AG09309 (cell line): ENCODE data around the gene DYRK4.

Experiments
- DNase-seq: peaks from one replicate; pipeline ENCODE4 v3.0.0-alpha.2; 2010; ENCODE audit warnings: low read depth
- H3K4me3 ChIP-seq: 2 replicates; pipeline ENCODE4 v1.5.1; 2011; ENCODE audit warnings: mild to moderate bottlenecking, low read depth, low read length, moderate library complexity; ENCODE audit not compliant: control insufficient read depth
- TF ChIP-seq, protein P1 (sequence below): IDR thresholded peaks from 2 replicates; pipeline ENCODE4 v1.5.1; 2011; ENCODE audit warnings: mild to moderate bottlenecking, low read depth, low read length, inconsistent platforms; ENCODE audit not compliant: insufficient read depth, control insufficient read depth; ENCODE audit errors: missing control alignments

Gene DYRK4

DNA sequence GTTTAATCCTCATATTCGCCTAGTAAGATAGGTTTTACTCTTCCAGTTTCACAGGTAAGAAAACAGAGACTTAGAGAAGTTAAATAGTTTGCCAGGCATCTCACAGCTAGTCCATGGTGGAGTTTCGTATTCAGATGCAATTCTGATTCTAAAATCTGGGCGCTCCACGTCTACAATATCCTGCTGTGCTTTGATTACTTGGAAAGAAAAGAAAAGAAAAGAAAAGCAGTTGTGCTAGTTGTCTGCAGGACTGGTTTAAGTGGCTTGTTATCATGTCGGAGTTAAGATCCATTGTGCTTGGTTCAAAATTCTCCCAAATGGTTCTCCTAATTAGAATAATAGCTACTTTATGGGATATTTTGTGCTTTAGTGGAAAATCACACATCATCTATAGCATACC is 68.3 kb downstream of the DYRK4 start:
- TF ChIP-seq, protein P1, sequence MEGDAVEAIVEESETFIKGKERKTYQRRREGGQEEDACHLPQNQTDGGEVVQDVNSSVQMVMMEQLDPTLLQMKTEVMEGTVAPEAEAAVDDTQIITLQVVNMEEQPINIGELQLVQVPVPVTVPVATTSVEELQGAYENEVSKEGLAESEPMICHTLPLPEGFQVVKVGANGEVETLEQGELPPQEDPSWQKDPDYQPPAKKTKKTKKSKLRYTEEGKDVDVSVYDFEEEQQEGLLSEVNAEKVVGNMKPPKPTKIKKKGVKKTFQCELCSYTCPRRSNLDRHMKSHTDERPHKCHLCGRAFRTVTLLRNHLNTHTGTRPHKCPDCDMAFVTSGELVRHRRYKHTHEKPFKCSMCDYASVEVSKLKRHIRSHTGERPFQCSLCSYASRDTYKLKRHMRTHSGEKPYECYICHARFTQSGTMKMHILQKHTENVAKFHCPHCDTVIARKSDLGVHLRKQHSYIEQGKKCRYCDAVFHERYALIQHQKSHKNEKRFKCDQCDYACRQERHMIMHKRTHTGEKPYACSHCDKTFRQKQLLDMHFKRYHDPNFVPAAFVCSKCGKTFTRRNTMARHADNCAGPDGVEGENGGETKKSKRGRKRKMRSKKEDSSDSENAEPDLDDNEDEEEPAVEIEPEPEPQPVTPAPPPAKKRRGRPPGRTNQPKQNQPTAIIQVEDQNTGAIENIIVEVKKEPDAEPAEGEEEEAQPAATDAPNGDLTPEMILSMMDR, result no peak
- no peak overlapping the region for H3K4me3 ChIP-seq
- DNase-seq, result no peak

DNA sequence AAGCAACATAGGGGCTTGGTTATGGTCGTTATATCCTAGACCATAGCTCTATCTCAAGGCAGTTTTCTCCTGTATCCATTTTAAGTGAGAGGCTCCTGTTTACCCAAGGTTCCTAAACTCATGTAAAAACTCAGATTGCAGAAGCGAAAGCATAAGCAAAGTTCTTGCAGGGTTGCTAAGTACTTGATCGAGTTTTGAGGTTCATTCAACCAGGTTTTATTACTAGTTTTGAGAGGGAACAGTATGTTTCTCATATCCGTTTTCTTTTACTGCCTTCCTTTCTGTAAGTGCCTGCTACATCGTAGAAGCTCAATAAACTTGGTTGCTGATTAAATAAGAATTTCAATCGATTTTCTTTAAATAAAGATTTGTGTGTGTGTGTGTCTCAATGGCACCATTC is 81.7 kb downstream of the DYRK4 start:
- DNase-seq, result no peak
- H3K4me3 ChIP-seq, result no peak overlapping the region
- TF ChIP-seq, protein P1, result no peak

DNA sequence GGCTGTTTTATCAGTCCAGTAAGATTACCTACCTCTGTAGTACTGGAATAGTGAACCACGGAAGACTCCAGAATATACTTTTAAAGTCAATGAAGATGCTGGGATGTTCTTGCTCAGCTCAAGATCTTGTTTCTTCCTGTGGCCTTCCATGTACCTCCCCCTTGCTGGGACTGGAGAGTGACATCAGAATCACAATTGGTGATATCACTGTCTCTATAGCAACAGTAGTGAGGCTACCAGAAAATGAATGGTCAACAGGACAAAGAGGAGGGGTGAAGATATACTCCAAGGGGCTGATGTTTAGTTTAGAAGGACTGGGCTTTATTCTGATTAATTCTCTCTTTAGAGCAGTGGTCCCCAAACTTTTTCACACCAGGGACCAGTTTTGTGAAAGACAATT is 83.0 kb downstream of the DYRK4 start:
- TF ChIP-seq, protein P1, result no peak
- no peak for DNase-seq
- no peak overlapping the region for H3K4me3 ChIP-seq

DNA sequence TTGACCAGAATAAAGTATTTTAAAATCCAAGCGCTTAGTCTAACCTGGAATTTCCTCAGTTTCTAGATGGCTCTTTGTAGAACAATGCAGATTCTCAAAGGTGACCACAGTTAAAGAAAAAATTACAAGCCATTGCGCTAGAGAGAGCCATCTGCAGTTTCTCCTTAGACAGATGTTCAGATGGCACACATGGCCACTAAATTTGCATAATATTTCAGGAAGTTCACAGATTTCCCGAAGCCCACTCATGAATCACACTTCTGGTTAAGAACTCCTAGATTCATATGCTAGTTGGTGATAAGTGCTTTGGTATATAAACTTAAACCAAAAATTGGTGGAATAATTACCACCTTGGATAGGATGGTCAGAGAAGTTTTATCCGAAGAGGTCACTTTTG is 86.1 kb downstream of the DYRK4 start:
- DNase-seq, result no peak
- peak overlapping the region; percentile 66 for H3K4me3 ChIP-seq
- TF ChIP-seq, protein P1, result no peak

DNA sequence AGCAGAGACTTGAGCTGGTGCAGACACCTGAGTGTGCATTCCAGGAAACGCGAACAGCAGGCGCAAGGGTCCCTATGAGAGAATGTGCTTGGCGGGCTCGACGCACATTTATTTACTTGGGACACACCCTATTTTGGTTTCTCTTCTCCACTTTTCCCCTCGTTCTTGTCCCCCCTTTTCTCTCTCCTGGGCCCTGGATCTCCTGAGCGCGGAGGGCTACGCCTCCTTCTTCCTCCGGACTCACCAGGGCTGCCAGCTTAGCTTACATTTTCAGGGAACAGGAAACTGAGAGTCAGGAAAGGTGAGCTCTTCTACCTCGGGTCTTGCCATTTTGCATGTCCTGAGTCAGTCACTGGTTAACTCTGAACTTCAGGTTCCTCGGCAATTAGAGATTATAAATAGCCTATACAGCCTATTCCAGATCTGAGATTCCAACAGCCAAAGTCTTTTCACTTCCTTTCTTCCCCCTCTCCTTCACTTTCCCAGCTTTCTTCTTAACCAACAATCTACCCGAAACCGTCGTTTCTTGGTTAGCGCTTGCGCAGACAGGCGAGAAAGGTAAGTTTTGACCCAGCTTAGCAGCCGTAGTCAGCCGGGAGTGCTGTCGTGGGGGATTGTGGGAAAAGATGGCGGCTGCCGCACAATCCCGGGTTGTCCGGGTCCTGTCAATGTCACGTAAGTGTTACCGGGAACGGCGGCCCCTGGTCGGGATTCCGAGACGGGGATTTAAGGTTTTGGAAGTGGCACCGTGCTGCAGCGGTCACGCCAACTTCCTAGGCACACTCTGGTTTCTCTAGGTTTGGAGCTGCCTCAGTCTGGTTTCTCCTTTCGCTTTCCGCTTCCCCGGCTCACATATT is 86.7 kb downstream of the DYRK4 start, which contains the start of the genes AKAP3 and NDUFA9:
Gene AKAP3, minus strand, starts transcription at position 551 of the 857 bp plus-strand sequence. CDS start 10,855 bp downstream, outside the sequence.
Gene NDUFA9, plus strand, starts transcription at position 614 of the 857 bp plus-strand sequence. Its CDS starts 13 bp downstream, at position 627.
- DNase-seq, result peak; percentile 57
- H3K4me3 ChIP-seq, result peak within 1 kb of the TSS; percentile 66
- TF ChIP-seq, protein P1, result no peak

DNA sequence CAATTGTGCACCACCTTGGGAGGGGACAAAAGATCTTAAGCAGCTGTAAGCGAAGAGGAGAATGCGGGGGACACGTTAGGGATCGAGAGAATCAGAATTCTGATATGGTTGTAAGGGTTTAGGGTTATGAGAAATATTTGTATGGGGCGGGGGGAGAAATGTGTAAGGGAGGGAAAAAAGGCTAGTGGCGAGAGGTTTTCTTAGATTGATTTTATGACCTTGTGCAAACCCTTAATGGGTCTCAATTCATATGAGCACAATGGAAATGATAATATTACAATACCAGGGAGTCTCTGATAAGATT is 87.3 kb downstream of the DYRK4 start:
- H3K4me3 ChIP-seq, result peak overlapping the region; percentile 66
- no peak for DNase-seq
- TF ChIP-seq, protein P1, result no peak
